H9 (cell line): ENCODE measurements around the gene LYPD1. TPM values are rescaled to one million over a fixed set of nuclear protein-coding genes. Genes with fewer than 3 reads are reported as not detected.

ENCODE experiments used
- DNase-seq: peaks from one replicate; pipeline ENCODE4 v3.0.0-alpha.2; 2017
- H2AFZ ChIP-seq: one replicate; pipeline ENCODE4 v1.6.1; 2013; ENCODE audit warnings: mild to moderate bottlenecking, low read length, control low read depth, moderate library complexity
- H2AK5ac ChIP-seq: 2 replicates; pipeline ENCODE4 v1.6.1; 2013; ENCODE audit warnings: low read length, control low read depth, mixed read lengths; ENCODE audit not compliant: insufficient read length
- H2BK120ac ChIP-seq: one replicate; pipeline ENCODE4 v1.6.1; 2013; ENCODE audit warnings: low read depth, mild to moderate bottlenecking, low read length, control low read depth, inconsistent platforms; ENCODE audit not compliant: poor library complexity, severe bottlenecking
- H2BK12ac ChIP-seq: 2 replicates; pipeline ENCODE4 v1.6.1; 2013; ENCODE audit warnings: low read length, control low read depth, mixed read lengths, low read depth; ENCODE audit not compliant: insufficient read length
- H2BK15ac ChIP-seq: 2 replicates; pipeline ENCODE4 v1.6.1; 2013; ENCODE audit warnings: low read depth, low read length, control low read depth
- H2BK20ac ChIP-seq: one replicate; pipeline ENCODE4 v1.6.1; 2013; ENCODE audit warnings: low read depth, mild to moderate bottlenecking, low read length, control low read depth, inconsistent platforms; ENCODE audit not compliant: poor library complexity, severe bottlenecking
- H2BK5ac ChIP-seq: 2 replicates; pipeline ENCODE4 v1.6.1; 2013; ENCODE audit warnings: low read length, control low read depth, mixed read lengths; ENCODE audit not compliant: insufficient read length
- H3K14ac ChIP-seq: 2 replicates; pipeline ENCODE4 v1.6.1; 2013; ENCODE audit warnings: low read length, control low read depth; ENCODE audit not compliant: insufficient read depth
- H3K18ac ChIP-seq: 2 replicates; pipeline ENCODE4 v1.6.1; 2013; ENCODE audit warnings: low read depth, mild to moderate bottlenecking, mixed read lengths, low read length, control low read depth; ENCODE audit not compliant: insufficient read length
- H3K23ac ChIP-seq: 2 replicates; pipeline ENCODE4 v1.6.1; 2013; ENCODE audit warnings: low read length, control low read depth, mixed read lengths, low read depth; ENCODE audit not compliant: insufficient read length
- H3K23me2 ChIP-seq: 2 replicates; pipeline ENCODE4 v1.6.1; 2013; ENCODE audit warnings: low read depth, mild to moderate bottlenecking, mixed read lengths, low read length, control low read depth; ENCODE audit not compliant: insufficient read length, poor library complexity, severe bottlenecking
- H3K27ac ChIP-seq: 2 replicates; pipeline ENCODE4 v1.5.1; 2013; ENCODE audit warnings: low read length, control low read depth, mixed read lengths, low read depth; ENCODE audit not compliant: insufficient read length
- H3K27me3 ChIP-seq: 2 replicates; pipeline ENCODE4 v1.6.1; 2013; ENCODE audit warnings: low read length, control low read depth, inconsistent platforms; ENCODE audit not compliant: insufficient read depth
- H3K4ac ChIP-seq: 2 replicates; pipeline ENCODE4 v1.6.1; 2013; ENCODE audit warnings: low read depth, mild to moderate bottlenecking, control low read depth, inconsistent platforms, low read length, moderate library complexity
- H3K4me1 ChIP-seq: 2 replicates; pipeline ENCODE4 v1.6.1; 2013; ENCODE audit warnings: low read length, control low read depth, inconsistent platforms; ENCODE audit not compliant: insufficient read depth
- H3K4me2 ChIP-seq: 2 replicates; pipeline ENCODE4 v1.6.1; 2013; ENCODE audit warnings: low read length, control low read depth, mixed read lengths; ENCODE audit not compliant: insufficient read length, insufficient read depth
- H3K56ac ChIP-seq: 2 replicates; pipeline ENCODE4 v1.6.1; 2013; ENCODE audit warnings: low read depth, mild to moderate bottlenecking, mixed read lengths, low read length, control low read depth; ENCODE audit not compliant: insufficient read length
- H3K79me1 ChIP-seq: 2 replicates; pipeline ENCODE4 v1.6.1; 2013; ENCODE audit warnings: low read depth, mild to moderate bottlenecking, moderate library complexity, low read length, control low read depth, inconsistent platforms; ENCODE audit not compliant: insufficient read depth, poor library complexity, severe bottlenecking
- H3K79me2 ChIP-seq: 2 replicates; pipeline ENCODE4 v1.6.1; 2013; ENCODE audit warnings: low read length, control low read depth, inconsistent platforms; ENCODE audit not compliant: insufficient read depth
- H3K9ac ChIP-seq: 2 replicates; pipeline ENCODE4 v1.6.1; 2013; ENCODE audit warnings: low read length, control low read depth, mixed read lengths; ENCODE audit not compliant: insufficient read length; ENCODE audit errors: extremely low read depth
- H3K9me3 ChIP-seq: one replicate; pipeline ENCODE4 v1.6.1; 2013; ENCODE audit warnings: low read depth, low read length, inconsistent platforms; ENCODE audit not compliant: control insufficient read depth
- H3T11ph ChIP-seq: one replicate; pipeline ENCODE4 v1.6.1; 2013; ENCODE audit warnings: mild to moderate bottlenecking, low read length, control low read depth, inconsistent platforms
- H4K20me1 ChIP-seq: one replicate; pipeline ENCODE4 v1.6.1; 2013; ENCODE audit not compliant: control insufficient read depth, insufficient read length, insufficient read depth
- H4K5ac ChIP-seq: 2 replicates; pipeline ENCODE4 v1.6.1; 2013; ENCODE audit warnings: low read depth, mild to moderate bottlenecking, mixed read lengths, low read length, control low read depth; ENCODE audit not compliant: insufficient read length
- H4K8ac ChIP-seq: replicated peaks from 2 replicates; pipeline ENCODE4 v1.6.1; 2013; ENCODE audit warnings: low read length, control low read depth, mixed read lengths, low read depth; ENCODE audit not compliant: insufficient read length
- H4K91ac ChIP-seq: 2 replicates; pipeline ENCODE4 v1.6.1; 2013; ENCODE audit warnings: low read depth, mild to moderate bottlenecking, moderate library complexity, mixed read lengths, low read length, control low read depth; ENCODE audit not compliant: insufficient read length
- H3K27ac Mint-ChIP-seq, 3 experiments: 2 replicates in 2 of 3; 3 replicates in 1 of 3; pipeline ENCODE4 v1.8.0; 2020 to 2021; ENCODE audit warnings: mixed read lengths in 3 of 3, mild to moderate bottlenecking in 1 of 3, moderate library complexity in 1 of 3
- H3K27me3 Mint-ChIP-seq: 2 replicates; pipeline ENCODE4 v1.8.0; 2021; ENCODE audit warnings: low read depth, mild to moderate bottlenecking, moderate library complexity, mixed read lengths
- H3K36me3 Mint-ChIP-seq, 3 experiments: 2 replicates in 2 of 3; 3 replicates in 1 of 3; pipeline ENCODE4 v1.8.0; 2020 to 2021; ENCODE audit warnings: low read depth in 3 of 3, mixed read lengths in 3 of 3; ENCODE audit not compliant: insufficient read depth in 1 of 3
- H3K4me1 Mint-ChIP-seq, 2 experiments: 2 replicates each; pipeline ENCODE4 v1.8.0; 2020; ENCODE audit warnings: mixed read lengths in 2 of 2
- H3K4me3 Mint-ChIP-seq, 2 experiments: 2 replicates in 1 of 2; 3 replicates in 1 of 2; pipeline ENCODE4 v1.8.0; 2020 to 2021; ENCODE audit warnings: mild to moderate bottlenecking in 2 of 2, mixed read lengths in 2 of 2, moderate library complexity in 1 of 2
- H3K9me3 Mint-ChIP-seq, 2 experiments: 2 replicates in 1 of 2; 3 replicates in 1 of 2; pipeline ENCODE4 v1.8.0; 2020; ENCODE audit warnings: mild to moderate bottlenecking in 2 of 2, mixed read lengths in 2 of 2, moderate library complexity in 1 of 2
- WGBS: extraction: QIAGEN DNeasy Blood & Tissue Kit; methylation state at CpG from one replicate; pipeline ENCODE4 v1.1.7; 2013; ENCODE audit warnings: missing lambda C conversion rate, low lambda C conversion rate, mixed read lengths; ENCODE audit not compliant: insufficient read length; ENCODE audit errors: extremely low coverage; 5-methylcytosine and 5-hydroxymethylcytosine counted together
- total RNA-seq: library from RNA; stranded (reverse); gene quantifications from 2 replicates; pipeline ENCODE4 v1.2.1, GENCODE V29; 2021
- TF ChIP-seq, protein P1 (sequence below): fragments of 200-600 bp; sonication (generic); conservative IDR thresholded peaks from 3 replicates; pipeline ENCODE4 v1.8.0; 2021; ENCODE audit warnings: antibody characterized with exemption, mild to moderate bottlenecking

The LYPD1 gene
- total RNA-seq, 1 experiment from 2014 or later = 10.6 TPM

DNA sequence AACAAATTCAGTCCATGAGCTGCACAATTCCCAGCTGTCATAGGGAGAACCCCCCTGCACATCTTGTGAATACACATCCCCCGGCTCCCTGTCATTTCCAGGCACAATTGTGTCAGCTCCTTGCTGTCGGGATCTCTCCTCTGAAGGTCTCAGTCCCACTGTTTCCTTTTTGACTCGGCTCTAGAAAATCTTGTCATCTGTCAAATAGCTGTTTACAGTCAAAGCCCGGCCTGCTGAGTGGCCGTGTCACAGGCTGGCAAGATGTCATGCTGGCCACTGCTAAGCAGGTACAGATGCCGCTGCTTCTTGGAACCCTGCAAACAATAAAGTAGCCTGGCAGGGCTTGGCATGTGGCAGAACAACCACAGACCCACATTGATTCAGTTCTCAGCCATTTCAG lies 61.7 kb downstream of the LYPD1 start:
- no peak overlapping the region for H3K18ac ChIP-seq
- no peak overlapping the region for H2BK12ac ChIP-seq
- no peaks in the 10 kb centered on the region for H3K79me1 ChIP-seq
- H4K91ac ChIP-seq = no peak overlapping the region
- H3K23me2 ChIP-seq = no peaks in the 10 kb centered on the region
- Mint-ChIP-seq H3K4me1 (peaks cover 18 to 30% of the 10 kb centered on the region in 2 experiments), H3K36me3 (no peaks in the 10 kb centered on the region; a peak in 1 of 7 replicates), H3K9me3 (no peaks in the 10 kb centered on the region), H3K4me3 (no peak overlapping the region), H3K27ac (no peak overlapping the region), H3K27me3 (peaks cover 3% of the 10 kb centered on the region)
- no peak overlapping the region for H4K5ac ChIP-seq
- H4K20me1 ChIP-seq = no peaks in the 10 kb centered on the region
- no peak overlapping the region for H2BK15ac ChIP-seq
- no peak overlapping the region for H2BK5ac ChIP-seq
- H3K23ac ChIP-seq = no peak overlapping the region
- no peak for DNase-seq
- no peak overlapping the region for H3K56ac ChIP-seq
- no peaks in the 10 kb centered on the region for H3K9me3 ChIP-seq
- H3K9ac ChIP-seq = no peak overlapping the region
- H3K27me3 ChIP-seq = no peaks in the 10 kb centered on the region
- H3K4me1 ChIP-seq = no peaks in the 10 kb centered on the region; the same call in 1 of the 2 replicates
- no peak overlapping the region for H2AFZ ChIP-seq
- no peaks in the 10 kb centered on the region for H3K79me2 ChIP-seq
- H3T11ph ChIP-seq = no peak overlapping the region
- H3K14ac ChIP-seq = no peak overlapping the region
- no peak overlapping the region for H3K4me2 ChIP-seq
- no peak overlapping the region for H2BK20ac ChIP-seq
- H4K8ac ChIP-seq = no peak overlapping the region
- H3K4ac ChIP-seq = no peak overlapping the region
- TF ChIP-seq, protein P1, sequence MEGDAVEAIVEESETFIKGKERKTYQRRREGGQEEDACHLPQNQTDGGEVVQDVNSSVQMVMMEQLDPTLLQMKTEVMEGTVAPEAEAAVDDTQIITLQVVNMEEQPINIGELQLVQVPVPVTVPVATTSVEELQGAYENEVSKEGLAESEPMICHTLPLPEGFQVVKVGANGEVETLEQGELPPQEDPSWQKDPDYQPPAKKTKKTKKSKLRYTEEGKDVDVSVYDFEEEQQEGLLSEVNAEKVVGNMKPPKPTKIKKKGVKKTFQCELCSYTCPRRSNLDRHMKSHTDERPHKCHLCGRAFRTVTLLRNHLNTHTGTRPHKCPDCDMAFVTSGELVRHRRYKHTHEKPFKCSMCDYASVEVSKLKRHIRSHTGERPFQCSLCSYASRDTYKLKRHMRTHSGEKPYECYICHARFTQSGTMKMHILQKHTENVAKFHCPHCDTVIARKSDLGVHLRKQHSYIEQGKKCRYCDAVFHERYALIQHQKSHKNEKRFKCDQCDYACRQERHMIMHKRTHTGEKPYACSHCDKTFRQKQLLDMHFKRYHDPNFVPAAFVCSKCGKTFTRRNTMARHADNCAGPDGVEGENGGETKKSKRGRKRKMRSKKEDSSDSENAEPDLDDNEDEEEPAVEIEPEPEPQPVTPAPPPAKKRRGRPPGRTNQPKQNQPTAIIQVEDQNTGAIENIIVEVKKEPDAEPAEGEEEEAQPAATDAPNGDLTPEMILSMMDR = no peak
- H2BK120ac ChIP-seq = no peak overlapping the region
- no peak overlapping the region for H3K27ac ChIP-seq
- no CpG with 5 or more reads among the region's 6 CpGs for WGBS
- H2AK5ac ChIP-seq = no peak overlapping the region
